Transverse colon (tissue), 4 donors: ENCODE measurements around the gene MOB1B. TPM values are rescaled to one million over a fixed set of nuclear protein-coding genes. Genes with fewer than 3 reads are reported as not detected.

ENCODE experiments used
- DNase-seq: peaks from one replicate; pipeline ENCODE4 v3.0.0-alpha.2; 2019
- H3K27ac ChIP-seq, 4 donors: fragments of 200-600 bp; sonication (generic); 2 replicates each; pipeline ENCODE4 v1.5.1; 2016 to 2018; ENCODE audit warnings: inconsistent platforms in 4 of 4
- H3K27me3 ChIP-seq: fragments of 200-600 bp; sonication (generic); 2 replicates; pipeline ENCODE4 v1.5.1; 2017; ENCODE audit warnings: inconsistent platforms
- H3K36me3 ChIP-seq, 4 donors: fragments of 200-600 bp; sonication (generic); 2 replicates each; pipeline ENCODE4 v1.5.1; 2017 to 2019; ENCODE audit warnings: inconsistent platforms in 4 of 4
- H3K4me1 ChIP-seq, 4 donors: fragments of 200-600 bp; sonication (generic); 2 replicates each; pipeline ENCODE4 v1.5.1; 2017 to 2020; ENCODE audit warnings: inconsistent platforms in 4 of 4
- H3K4me3 ChIP-seq, 4 donors: fragments of 200-600 bp; sonication (generic); 1 replicate in 1 of 4; 2 replicates in 3 of 4; pipeline versions ENCODE4 v1.5.1 to v1.6.1; 2017 to 2019; ENCODE audit warnings: inconsistent platforms in 4 of 4
- H3K9me3 ChIP-seq, 2 donors: fragments of 200-600 bp; sonication (generic); 2 replicates each; pipeline ENCODE4 v1.5.1; 2017 to 2019; ENCODE audit warnings: inconsistent platforms in 2 of 2
- EP300 ChIP-seq: sonication (generic); formaldehyde crosslinking; IDR thresholded peaks from one replicate; pipeline ENCODE4 v1.6.1; 2017; ENCODE audit warnings: antibody characterized with exemption, low read depth
- POLR2A ChIP-seq: fragments of 450-650 bp; IDR thresholded peaks from one replicate; pipeline ENCODE4 v1.6.1; 2016; ENCODE audit warnings: antibody characterized with exemption, mild to moderate bottlenecking, moderate library complexity
- POLR2AphosphoS5 ChIP-seq, 3 donors: sonication (generic); formaldehyde crosslinking; IDR thresholded peaks; one replicate each; pipeline ENCODE4 v1.6.1; 2016; ENCODE audit warnings: antibody characterized with exemption in 3 of 3
- WGBS, 2 donors: methylation state at CpG; one replicate each; pipeline ENCODE4 v1.1.5; 2018; ENCODE audit warnings: low coverage in 1 of 2; 5-methylcytosine and 5-hydroxymethylcytosine counted together
- in situ Hi-C, 4 donors: fragments of 200-750 bp; cut with MboI; loops; one replicate each; pipeline versions ENCODE4 v1.15.0 to v1.15.1; 2017; ENCODE audit warnings: low sequenced_read_pairs in 3 of 4, low pct_ligation_motif_present in 1 of 4, low pct_unique_long_range_greater_than_20kb in 1 of 4
- intact Hi-C: fragments of 100-400 bp; cut with DNase I; formaldehyde crosslinking; loops from one replicate; pipeline ENCODE4 v1.15.1; 2023; ENCODE audit warnings: low total_unique reads
- total RNA-seq, 4 donors: library from RNA; depleted of rRNA; stranded (reverse); fragments of >200 nt; gene quantifications; one replicate each; pipeline ENCODE4 v1.1.0, GENCODE V29; 2016
- TF ChIP-seq, protein P1 (sequence below), 5 experiments: fragments of 200-600 bp in 3 of 5; fragments of 450-650 bp in 2 of 5; sonication (generic) in 3 of 5; IDR thresholded peaks; 1 replicate in 2 of 5; 2 replicates in 3 of 5; pipeline ENCODE4 v1.5.1; 2016 to 2017; ENCODE audit warnings: antibody characterized with exemption in 5 of 5, inconsistent platforms in 3 of 5, mild to moderate bottlenecking in 2 of 5, moderate library complexity in 1 of 5

Gene MOB1B
- 10 to 100 TPM in 2 of 4 donors, 1 to 10 TPM in 2; 6.7 to 15.4 (median 11.0) TPM for total RNA-seq

DNA sequence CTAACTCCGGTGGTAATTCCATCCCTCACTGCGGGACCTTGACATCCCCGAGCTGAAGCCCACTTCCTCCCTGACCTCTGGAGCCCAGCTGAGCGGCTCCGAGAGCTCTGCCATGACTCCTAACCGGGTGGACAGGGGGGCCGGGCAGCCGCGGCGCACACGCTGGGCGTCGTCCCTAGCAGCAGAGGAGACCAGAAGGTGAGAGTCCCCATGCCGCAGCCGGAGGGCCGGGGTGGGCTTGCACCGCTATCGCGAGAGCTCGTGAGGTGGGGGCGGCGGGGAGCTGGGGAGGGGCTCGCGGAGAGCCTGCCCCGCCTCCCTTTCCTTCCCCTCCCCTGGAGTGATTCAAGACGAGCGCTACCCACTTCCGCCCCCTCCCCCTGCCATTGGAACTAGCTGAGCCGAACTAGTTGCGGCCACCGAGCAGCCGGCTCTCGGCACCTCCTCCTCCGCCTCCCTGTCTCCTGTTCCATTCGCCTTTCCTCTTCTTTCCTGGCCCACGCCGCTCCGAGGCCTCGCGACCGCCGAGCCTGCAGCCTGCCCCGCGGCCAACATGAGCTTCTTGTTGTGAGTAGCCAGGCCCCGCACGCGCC, at the start of gene MOB1B:
Gene MOB1B, plus strand, starts transcription at position 386 of the 593 bp plus-strand sequence. Its CDS starts 168 bp downstream, at position 554.
- TF ChIP-seq POLR2A (peak; percentile 51), EP300 (no peak), POLR2AphosphoS5 (IDR thresholded peaks at IDR 0.05) (peak; percentile 39 to 55 (median 50))
- TF ChIP-seq, protein P1, sequence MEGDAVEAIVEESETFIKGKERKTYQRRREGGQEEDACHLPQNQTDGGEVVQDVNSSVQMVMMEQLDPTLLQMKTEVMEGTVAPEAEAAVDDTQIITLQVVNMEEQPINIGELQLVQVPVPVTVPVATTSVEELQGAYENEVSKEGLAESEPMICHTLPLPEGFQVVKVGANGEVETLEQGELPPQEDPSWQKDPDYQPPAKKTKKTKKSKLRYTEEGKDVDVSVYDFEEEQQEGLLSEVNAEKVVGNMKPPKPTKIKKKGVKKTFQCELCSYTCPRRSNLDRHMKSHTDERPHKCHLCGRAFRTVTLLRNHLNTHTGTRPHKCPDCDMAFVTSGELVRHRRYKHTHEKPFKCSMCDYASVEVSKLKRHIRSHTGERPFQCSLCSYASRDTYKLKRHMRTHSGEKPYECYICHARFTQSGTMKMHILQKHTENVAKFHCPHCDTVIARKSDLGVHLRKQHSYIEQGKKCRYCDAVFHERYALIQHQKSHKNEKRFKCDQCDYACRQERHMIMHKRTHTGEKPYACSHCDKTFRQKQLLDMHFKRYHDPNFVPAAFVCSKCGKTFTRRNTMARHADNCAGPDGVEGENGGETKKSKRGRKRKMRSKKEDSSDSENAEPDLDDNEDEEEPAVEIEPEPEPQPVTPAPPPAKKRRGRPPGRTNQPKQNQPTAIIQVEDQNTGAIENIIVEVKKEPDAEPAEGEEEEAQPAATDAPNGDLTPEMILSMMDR (IDR thresholded peaks at IDR 0.05) = peak; percentile 35 to 55 (median 40)
- in situ Hi-C loops (loop anchor here in 1 of 4 donors (25.0 kb wide), 1 partner anchor 110 kb away; no protein-coding TSS in a partner anchor), intact Hi-C loops (loop anchor here (10.0 kb wide), 1 partner anchor 93 kb away; the partner anchor contains the start of gene DCK)
- Histone ChIP-seq H3K9me3 (no peaks in the 10 kb centered on the region), H3K36me3 (no peaks in the 10 kb centered on the region), H3K27ac (peak within 1 kb of the TSS; percentile 84 to 91 (median 88)), H3K4me3 (peak within 1 kb of the TSS; percentile 65 to 91 (median 72)), H3K4me1 (peaks cover 0 to 13% (median 5%) of the 10 kb centered on the region in 4 donors), H3K27me3 (no peaks in the 10 kb centered on the region)
- DNase-seq = peak; percentile 87
- WGBS, 2 donors = 0 to 1% methylated on average over 16 to 47 of the region's 47 CpGs

DNA sequence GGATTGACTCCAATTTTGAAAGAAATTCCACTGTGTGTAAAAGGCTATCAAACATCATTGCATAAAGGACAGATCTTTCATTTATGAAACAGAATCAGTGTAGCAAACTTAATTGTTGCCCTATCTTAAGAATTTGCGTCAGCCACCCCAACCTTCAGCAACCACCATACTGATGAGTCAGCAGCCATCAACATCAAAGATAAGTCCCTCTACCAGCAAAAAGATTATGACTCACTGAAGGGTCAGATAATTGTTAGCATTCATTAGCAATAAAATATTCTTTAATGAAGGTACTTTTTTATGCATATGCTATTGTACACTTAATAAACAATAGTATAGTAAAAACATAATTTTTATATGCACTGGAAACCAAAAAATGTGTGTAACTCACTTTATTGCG, 46.7 kb upstream of the MOB1B start:
- TF ChIP-seq POLR2A (no peak), EP300 (no peak), POLR2AphosphoS5 (IDR thresholded peaks at IDR 0.05) (no peak)
- TF ChIP-seq, protein P1 (IDR thresholded peaks at IDR 0.05) = no peak
- 98 to 100% methylated on average over 2 of the region's 2 CpGs for WGBS, 2 donors
- in situ Hi-C loops = no loop called here
- intact Hi-C loops = no loop called here
- Histone ChIP-seq H3K27ac (no peak overlapping the region), H3K4me1 (no peaks in the 10 kb centered on the region), H3K27me3 (no peaks in the 10 kb centered on the region), H3K36me3 (no peaks in the 10 kb centered on the region), H3K9me3 (no peaks in the 10 kb centered on the region), H3K4me3 (no peak overlapping the region)
- no peak for DNase-seq

GRCh38 chr4:70858454-70858853, 43.7 kb upstream of the MOB1B start:
- TF ChIP-seq POLR2AphosphoS5 (IDR thresholded peaks at IDR 0.05) = no peak
- TF ChIP-seq, protein P1 (IDR thresholded peaks at IDR 0.05) = no peak
- no peak for TF ChIP-seq POLR2A
- no peak for TF ChIP-seq EP300
- Histone ChIP-seq H3K9me3 (no peaks in the 10 kb centered on the region), H3K36me3 (no peaks in the 10 kb centered on the region), H3K27me3 (no peaks in the 10 kb centered on the region), H3K4me1 (no peaks in the 10 kb centered on the region), H3K27ac (no peak overlapping the region), H3K4me3 (no peak overlapping the region)
- DNase-seq = no peak
- intact Hi-C loops (no loop called here), in situ Hi-C loops (no loop called here)
- WGBS, 2 donors = 78 to 91% methylated on average over 2 to 4 of the region's 4 CpGs

- WGBS, 2 donors = 91 to 100% methylated on average over 1 of the region's 1 CpG
- Histone ChIP-seq H3K4me3 (no peak overlapping the region), H3K36me3 (no peaks in the 10 kb centered on the region), H3K27ac (no peak overlapping the region), H3K9me3 (no peaks in the 10 kb centered on the region), H3K4me1 (no peaks in the 10 kb centered on the region), H3K27me3 (no peaks in the 10 kb centered on the region)
- intact Hi-C loops (no loop called here), in situ Hi-C loops (no loop called here)
- DNase-seq = no peak
- TF ChIP-seq EP300 (no peak), POLR2AphosphoS5 (IDR thresholded peaks at IDR 0.05) (no peak), POLR2A (no peak)
- TF ChIP-seq, protein P1 (IDR thresholded peaks at IDR 0.05) = no peak
Observed at GRCh38 chr4:70859066-70859465, 43.1 kb upstream of the MOB1B start.
